Common myeloid progenitor, CD34-positive (primary cell): ENCODE measurements around the gene LCN1.
"Not testable (repeated sequence)": the region's sequence is repeated elsewhere in the genome, so short reads cannot be mapped to it uniquely, and the experiment has no call there.

Experiments used
- CTCF ChIA-PET: fragments of 350-600 bp; sonication (Branson Sonifier 250); formaldehyde crosslinking; loops from one replicate; lab custom pipeline; 2021; ENCODE audit warnings: antibody characterized with exemption; lab: Charles Lee
- POLR2A ChIA-PET: fragments of 350-600 bp; sonication (Branson Sonifier 250); formaldehyde crosslinking; loops from one replicate; lab custom pipeline; 2021; ENCODE audit warnings: antibody characterized with exemption; lab: Charles Lee
- DNase-seq, 3 donors: peaks; one replicate each; pipeline versions ENCODE4 v3.0.0 to v3.0.0-alpha.2; 2013
- H3K27ac ChIP-seq, 2 experiments: 1 replicate in 1 of 2; 2 replicates in 1 of 2; pipeline ENCODE4 v1.7.0; 2013; ENCODE audit warnings: inconsistent platforms in 2 of 2, low read length in 2 of 2, mild to moderate bottlenecking in 2 of 2, low read depth in 1 of 2, moderate library complexity in 1 of 2; ENCODE audit not compliant: severe bottlenecking in 2 of 2, insufficient read depth in 1 of 2, poor library complexity in 1 of 2
- H3K27me3 ChIP-seq, 5 experiments: replicated peaks in 2 of 5; 1 replicate in 3 of 5; 2 replicates in 2 of 5; pipeline versions ENCODE4 v1.6.1 to v1.7.0; 2013; ENCODE audit warnings: low read length in 4 of 5, mild to moderate bottlenecking in 2 of 5, moderate library complexity in 2 of 5, inconsistent platforms in 1 of 5; ENCODE audit not compliant: insufficient read depth in 5 of 5, control insufficient read depth in 4 of 5
- H3K36me3 ChIP-seq, 4 experiments: 1 replicate in 2 of 4; 2 replicates in 2 of 4; pipeline versions ENCODE4 v1.6.1 to v1.7.0; 2013; ENCODE audit warnings: low read length in 3 of 4, control low read depth in 1 of 4, mild to moderate bottlenecking in 1 of 4; ENCODE audit not compliant: control insufficient read depth in 4 of 4, insufficient read depth in 4 of 4
- H3K4me1 ChIP-seq, 4 experiments: 1 replicate in 3 of 4; 2 replicates in 1 of 4; pipeline versions ENCODE4 v1.6.1 to v1.7.1; 2013; ENCODE audit warnings: low read length in 3 of 4, mild to moderate bottlenecking in 3 of 4, control low read depth in 1 of 4, inconsistent platforms in 1 of 4, moderate library complexity in 1 of 4; ENCODE audit not compliant: control insufficient read depth in 4 of 4, insufficient read depth in 4 of 4; ENCODE audit errors: control extremely low read depth in 1 of 4
- H3K4me3 ChIP-seq, 7 experiments: 1 replicate in 4 of 7; 2 replicates in 3 of 7; pipeline versions ENCODE4 v1.5.1 to v1.7.0; 2013; ENCODE audit warnings: mild to moderate bottlenecking in 7 of 7, low read length in 6 of 7, moderate library complexity in 6 of 7, inconsistent platforms in 2 of 7, low read depth in 2 of 7, control low read depth in 1 of 7; ENCODE audit not compliant: insufficient read depth in 4 of 7, control insufficient read depth in 1 of 7; ENCODE audit errors: extremely low read depth in 1 of 7
- H3K9me3 ChIP-seq, 5 experiments: 1 replicate in 4 of 5; 2 replicates in 1 of 5; pipeline versions ENCODE4 v1.6.1 to v1.7.1; 2013; ENCODE audit warnings: low read length in 4 of 5, mild to moderate bottlenecking in 2 of 5, inconsistent platforms in 1 of 5, low read depth in 1 of 5, moderate library complexity in 1 of 5; ENCODE audit not compliant: control insufficient read depth in 4 of 5, insufficient read depth in 2 of 5; ENCODE audit errors: control extremely low read depth in 1 of 5
- WGBS: methylation state at CpG from one replicate; pipeline ENCODE4 v1.1.5; 2013; ENCODE audit not compliant: insufficient coverage; 5-methylcytosine and 5-hydroxymethylcytosine counted together

The LCN1 gene

DNA sequence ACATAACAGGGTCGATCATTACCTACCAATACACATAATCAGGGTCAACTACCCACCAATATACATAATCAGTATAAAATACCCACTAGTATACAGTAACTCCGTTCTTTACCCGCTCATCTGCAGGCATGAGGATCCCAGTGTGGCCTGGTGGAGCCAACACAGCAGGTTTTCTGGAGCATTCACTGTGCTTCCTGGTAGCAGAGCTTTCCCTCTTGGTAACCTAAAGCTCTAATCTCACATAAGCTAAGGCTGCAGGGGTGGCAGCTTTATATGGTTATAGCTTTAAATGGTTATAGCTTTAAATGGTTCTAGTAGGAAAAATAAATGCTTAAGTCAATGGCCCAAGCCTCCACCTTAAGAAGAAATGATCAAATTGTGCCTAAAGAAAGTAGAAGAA is 11.9 kb downstream of the LCN1 start:
- Histone ChIP-seq H3K4me1 (no peaks in the 10 kb centered on the region), H3K36me3 (no peaks in the 10 kb centered on the region), H3K9me3 (peaks cover 0 to 12% (median 0%) of the 10 kb centered on the region in 5 experiments), H3K27me3 (peaks cover 0 to 39% (median 2%) of the 10 kb centered on the region in 5 experiments), H3K4me3 (no peak overlapping the region), H3K27ac (no peak overlapping the region)
- 100% methylated on average over 3 of the region's 3 CpGs for WGBS
- POLR2A ChIA-PET = no interaction called here
- DNase-seq = peak in 2 of 3 donors; percentile 39 to 42
- CTCF ChIA-PET = no interaction called here

DNA sequence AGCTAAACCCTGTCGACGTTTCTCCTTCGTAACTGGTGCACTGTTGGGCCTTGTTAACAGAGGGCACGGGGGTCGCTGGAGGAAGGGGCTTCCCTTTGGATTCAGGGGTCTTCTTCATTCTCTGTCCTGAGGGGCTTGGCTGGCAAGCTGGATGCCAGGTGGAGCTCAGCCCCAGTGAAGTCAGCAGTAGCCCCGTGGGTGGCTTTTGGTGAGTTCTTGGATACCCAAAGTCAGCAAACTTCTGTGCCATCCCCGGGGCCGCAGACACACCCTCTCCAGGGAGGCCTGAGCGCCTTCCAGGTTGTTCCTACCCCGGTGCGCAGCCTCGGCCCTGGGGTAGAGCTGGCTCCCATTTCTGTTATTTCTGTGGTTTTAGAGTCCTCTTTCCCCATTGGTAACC is 12.4 kb downstream of the LCN1 start:
- DNase-seq = no peak
- Histone ChIP-seq H3K9me3 (peaks cover 0 to 12% (median 0%) of the 10 kb centered on the region in 5 experiments), H3K27me3 (peaks cover 0 to 39% (median 2%) of the 10 kb centered on the region in 5 experiments), H3K4me1 (no peaks in the 10 kb centered on the region), H3K27ac (no peak overlapping the region), H3K36me3 (no peaks in the 10 kb centered on the region), H3K4me3 (no peak overlapping the region)
- POLR2A ChIA-PET = interaction anchor here (0.6 kb wide), 1 partner anchor 267 kb away, joined by 3 read pairs; no protein-coding TSS in a partner anchor
- CTCF ChIA-PET = no interaction called here
- 90% methylated on average over 12 of the region's 12 CpGs for WGBS

DNA sequence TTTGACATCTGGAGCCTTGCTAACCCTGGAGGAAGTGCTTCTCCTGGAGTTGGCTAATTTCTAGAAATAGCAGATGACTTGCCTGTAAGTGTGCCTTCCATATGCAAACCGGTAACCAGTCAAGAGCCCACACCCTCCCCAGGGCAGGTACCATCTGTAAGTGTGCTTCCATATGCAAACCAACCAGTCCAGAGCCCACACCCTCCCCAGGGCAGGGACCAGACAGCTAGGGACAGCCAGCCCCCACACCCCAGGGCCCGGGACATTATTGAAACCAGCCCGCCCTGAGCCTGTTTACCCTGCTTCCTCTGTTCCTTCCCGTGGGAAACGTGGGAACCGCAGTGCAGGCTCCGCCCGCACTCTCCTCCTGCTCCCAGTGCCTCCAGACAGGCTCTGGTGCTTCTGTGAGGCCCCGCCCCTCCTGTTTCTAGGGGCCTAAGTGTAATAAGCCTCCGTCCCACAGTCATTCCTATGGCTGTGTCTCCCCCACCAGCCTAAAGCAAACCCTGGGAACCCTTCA is 13.0 kb downstream of the LCN1 start:
- H3K36me3 ChIP-seq, H3K4me1 ChIP-seq, H3K27ac ChIP-seq, H3K4me3 ChIP-seq, DNase-seq, CTCF ChIA-PET: not testable (repeated sequence)
- Histone ChIP-seq H3K27me3 (peaks cover 0 to 41% (median 2%) of the 10 kb centered on the region in 5 experiments), H3K9me3 (peaks cover 0 to 11% (median 0%) of the 10 kb centered on the region in 5 experiments)
- 34% methylated on average over 6 of the region's 10 CpGs for WGBS
- POLR2A ChIA-PET = interaction anchor here (0.6 kb wide), 1 partner anchor 267 kb away, joined by 3 read pairs; no protein-coding TSS in a partner anchor

DNA sequence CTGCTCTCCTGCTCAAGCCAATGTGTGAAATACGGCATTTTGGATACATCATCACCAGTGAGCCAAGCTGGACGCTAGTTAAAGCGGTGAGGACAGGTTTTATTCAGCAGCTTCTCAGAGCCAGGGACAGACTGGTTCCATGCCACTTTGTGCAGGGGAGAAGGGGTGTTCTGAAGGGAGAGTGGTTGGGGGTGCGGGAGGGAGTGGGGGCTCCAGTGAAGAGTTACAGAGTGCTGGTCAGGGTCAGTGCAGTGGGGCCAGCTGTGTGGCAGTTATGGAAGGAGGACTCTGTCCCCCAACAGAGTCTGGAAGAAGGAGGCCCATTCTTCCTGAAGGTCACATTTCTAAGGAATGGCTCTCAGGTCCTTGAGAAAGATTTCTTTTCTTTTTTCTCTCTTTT is 13.6 kb downstream of the LCN1 start:
- H3K27ac ChIP-seq, POLR2A ChIA-PET, H3K4me3 ChIP-seq, H3K36me3 ChIP-seq, H3K9me3 ChIP-seq, H3K4me1 ChIP-seq, DNase-seq: not testable (repeated sequence)
- CTCF ChIA-PET = interaction anchor here (0.7 kb wide), 1 partner anchor 609 kb away, joined by 3 read pairs; no protein-coding TSS in a partner anchor
- H3K27me3 ChIP-seq = peaks cover 0 to 45% (median 2%) of the 10 kb centered on the region in 5 experiments
- 87% methylated on average over 3 of the region's 4 CpGs for WGBS

DNA sequence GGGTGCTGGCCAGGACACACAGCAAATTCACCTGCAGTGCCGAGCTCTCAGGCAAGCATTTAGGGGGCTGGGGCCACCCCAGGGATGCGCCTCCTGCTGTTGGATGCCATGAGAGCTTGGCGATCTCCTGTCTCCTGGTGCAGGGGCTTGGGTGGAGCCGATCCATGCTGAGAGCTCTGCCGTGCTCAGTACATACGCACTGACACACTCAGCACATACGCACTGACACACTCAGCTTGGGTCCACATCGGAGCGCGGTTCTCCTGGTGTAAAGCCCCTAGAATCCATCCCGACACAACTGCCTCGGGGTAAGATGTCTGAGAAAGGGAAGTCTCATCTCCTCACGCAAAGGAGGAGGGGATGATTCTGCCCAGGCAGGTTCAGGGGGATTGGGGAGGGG is 14.4 kb downstream of the LCN1 start:
- H3K4me1 ChIP-seq, H3K27ac ChIP-seq, POLR2A ChIA-PET, H3K36me3 ChIP-seq, DNase-seq, H3K4me3 ChIP-seq, H3K9me3 ChIP-seq, CTCF ChIA-PET: not testable (repeated sequence)
- peaks cover 0 to 47% (median 3%) of the 10 kb centered on the region in 5 experiments for H3K27me3 ChIP-seq
- 67% methylated on average over 4 of the region's 13 CpGs for WGBS

DNA sequence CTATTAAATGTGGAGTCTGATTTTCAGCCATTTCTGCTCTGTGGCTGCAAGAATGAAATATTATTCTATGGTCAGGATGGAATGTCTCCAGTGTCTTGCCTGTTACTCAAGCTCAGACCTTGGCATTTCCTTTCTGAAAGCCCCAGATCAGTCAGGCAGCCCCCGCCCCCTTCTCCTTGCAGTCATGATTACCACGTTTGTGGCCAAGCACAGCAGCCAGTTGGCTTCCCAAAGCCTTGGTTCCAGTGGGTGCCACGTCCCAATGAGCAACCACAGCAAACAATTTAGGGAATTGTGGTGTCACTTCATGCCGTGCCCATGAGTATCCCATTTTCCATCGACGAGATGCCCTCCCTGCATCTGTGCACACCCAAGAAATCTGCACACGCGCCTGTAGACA is 15.0 kb downstream of the LCN1 start:
- H3K4me1 ChIP-seq = no peaks in the 10 kb centered on the region
- no peaks in the 10 kb centered on the region for H3K36me3 ChIP-seq
- no peaks in the 10 kb centered on the region for H3K9me3 ChIP-seq
- DNase-seq = no peak
- ChIA-PET POLR2A (no interaction called here), CTCF (no interaction called here)
- no peak overlapping the region for H3K4me3 ChIP-seq
- 74% methylated on average over 8 of the region's 8 CpGs for WGBS
- peaks cover 0 to 48% (median 3%) of the 10 kb centered on the region in 5 experiments for H3K27me3 ChIP-seq
- H3K27ac ChIP-seq = no peak overlapping the region

DNA sequence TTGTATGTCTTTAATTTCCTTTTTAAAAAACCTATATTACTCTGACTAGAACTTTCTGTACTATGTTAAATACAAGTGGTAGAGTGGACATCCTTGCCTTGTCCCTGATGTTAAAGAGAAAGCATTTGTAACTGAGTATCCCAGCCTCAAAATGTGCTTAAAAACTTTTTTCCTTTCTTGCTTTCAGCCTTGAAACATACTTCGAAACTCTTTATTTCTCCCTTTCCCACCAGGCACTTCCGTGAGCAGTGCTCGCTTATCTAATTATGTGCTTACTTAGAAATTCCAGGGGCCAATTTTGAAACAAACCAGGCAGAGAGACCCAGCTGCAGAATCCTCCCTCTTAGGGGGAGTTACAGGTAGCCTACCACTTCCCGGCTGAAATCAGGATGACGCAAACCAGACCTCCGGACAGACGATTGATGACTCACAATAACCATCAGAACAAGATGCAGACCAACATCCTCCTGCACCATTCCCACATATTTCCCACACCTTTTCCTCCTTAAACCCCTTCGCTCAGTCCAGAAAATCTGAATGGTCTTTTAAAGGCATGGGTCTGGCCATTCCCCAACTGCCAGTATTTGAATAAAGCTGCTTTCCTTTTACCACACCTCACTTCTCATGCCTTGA is 22.1 kb downstream of the LCN1 start:
- H3K4me3 ChIP-seq, H3K36me3 ChIP-seq, CTCF ChIA-PET, H3K9me3 ChIP-seq, H3K4me1 ChIP-seq, DNase-seq, H3K27ac ChIP-seq, POLR2A ChIA-PET: not testable (repeated sequence)
- WGBS = 81% methylated on average over 4 of the region's 8 CpGs
- H3K27me3 ChIP-seq = peaks cover 0 to 13% (median 3%) of the 10 kb centered on the region in 5 experiments
